ENCODE results near the gene C21orf58.

The C21orf58 gene

DNA sequence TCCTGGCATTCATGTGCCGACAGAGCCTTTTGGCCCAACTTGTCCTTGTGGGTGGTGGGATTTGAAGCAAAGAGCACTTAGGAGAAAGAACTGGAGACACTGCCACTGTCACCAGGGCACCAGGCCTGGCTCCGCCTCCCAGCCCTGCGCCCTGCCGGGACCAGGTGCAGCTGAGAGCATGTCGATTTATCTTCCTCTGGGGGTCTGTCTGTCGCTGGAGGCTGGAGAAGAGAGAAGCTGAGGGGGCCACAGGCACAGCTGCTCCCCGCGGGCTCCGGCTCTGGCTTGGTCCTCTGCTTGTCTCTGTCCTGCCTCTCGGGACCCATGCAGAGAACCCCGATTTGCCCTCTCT, 28.5 kb upstream of the C21orf58 start:
- DNase-seq, result no peak

- DNase-seq, result no peak
Observed at GRCh38 chr21:46351476-46352163, 27.9 kb upstream of the C21orf58 start.

GRCh38 chr21:46350981-46351380, 27.3 kb upstream of the C21orf58 start:
- no peak for DNase-seq

DNA sequence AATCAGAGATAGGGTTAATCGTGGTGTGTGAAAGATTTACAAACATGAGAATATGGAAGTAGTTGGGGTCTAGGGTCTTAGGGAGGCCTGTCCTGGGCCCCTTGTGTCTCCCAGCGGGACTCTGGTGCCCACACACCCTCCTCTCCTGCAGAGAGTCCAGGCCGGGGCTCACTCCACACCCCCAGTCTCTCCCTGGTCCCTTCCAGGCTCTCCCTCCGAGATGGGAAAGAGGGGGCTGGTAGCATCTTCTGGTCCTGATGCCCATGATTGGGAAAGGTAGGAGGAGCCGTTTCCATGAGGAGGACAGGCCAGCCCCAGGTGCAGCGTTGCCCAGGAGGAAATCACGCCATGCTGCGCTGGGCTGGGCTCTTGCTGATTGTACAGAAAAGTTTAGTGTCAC, 26.9 kb upstream of the C21orf58 start:
- no peak for DNase-seq

GRCh38 chr21:46349134-46349760, 25.6 kb upstream of the C21orf58 start:
- DNase-seq, result no peak

- no peak for DNase-seq
Observed at GRCh38 chr21:46347791-46348381, 24.2 kb upstream of the C21orf58 start.

DNA sequence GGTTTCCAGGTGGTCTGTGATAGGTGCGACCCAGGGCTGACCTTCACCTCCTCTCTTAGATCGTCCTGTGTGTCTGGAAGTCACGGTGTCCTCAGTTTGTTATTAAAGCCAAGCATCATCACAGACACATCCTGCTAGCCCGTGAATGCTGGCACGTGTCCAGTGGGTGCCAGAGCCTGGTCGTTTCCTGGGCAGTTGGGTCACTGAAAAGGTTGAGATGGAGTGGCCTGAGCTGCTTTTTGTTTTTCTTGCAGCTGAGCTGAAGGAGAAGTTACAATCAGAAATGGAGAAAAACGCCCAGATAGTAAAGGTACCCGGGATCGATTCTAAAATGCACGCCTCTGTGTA, 23.5 kb upstream of the C21orf58 start:
- no peak for DNase-seq

- no peak for DNase-seq
Observed at GRCh38 chr21:46346296-46347202, 22.9 kb upstream of the C21orf58 start.

DNA sequence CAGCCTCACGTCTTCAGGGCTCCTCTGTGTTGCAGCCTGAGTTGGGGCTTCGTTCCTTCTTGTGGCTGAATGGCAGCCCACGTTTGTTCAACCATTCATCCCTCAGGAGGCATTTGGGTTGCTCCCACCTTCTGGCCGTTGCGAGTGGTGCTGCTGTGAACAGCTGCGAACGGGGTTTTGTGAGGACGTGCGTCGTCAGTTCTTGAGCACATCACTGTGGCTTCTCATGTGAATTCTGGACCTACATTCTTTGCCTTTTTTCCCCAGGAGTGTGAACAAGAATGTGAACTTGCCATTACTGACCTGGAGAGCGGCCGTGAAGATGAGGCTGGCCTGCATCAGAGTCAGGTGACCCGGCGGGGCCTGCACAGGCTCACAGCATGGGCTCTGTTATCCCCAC, 22.2 kb upstream of the C21orf58 start:
- no peak for DNase-seq

- DNase-seq, result no peak
Observed at GRCh38 chr21:46344219-46344915, 20.7 kb upstream of the C21orf58 start.

- no peak for DNase-seq
Observed at GRCh38 chr21:46340998-46341397, 17.3 kb upstream of the C21orf58 start.

DNA sequence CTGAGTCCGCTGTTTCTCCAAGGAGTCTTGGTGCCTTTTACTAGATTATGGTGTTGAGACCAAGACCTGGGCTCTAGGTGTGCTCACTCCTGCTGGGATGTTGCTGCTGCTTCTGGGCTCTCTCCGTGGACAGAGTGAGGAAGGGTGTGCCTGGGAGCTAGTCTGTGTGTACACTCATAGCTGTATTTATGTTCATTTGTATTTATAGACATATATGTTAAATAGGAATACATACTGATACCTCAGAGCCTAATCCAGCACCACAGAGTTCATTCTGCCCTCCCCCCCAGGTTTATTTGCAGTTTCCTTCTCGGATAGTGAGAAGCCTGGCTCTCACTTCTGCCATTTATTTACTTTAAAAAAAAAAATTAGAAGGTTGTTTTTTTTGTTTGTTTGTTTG, 12.9 kb upstream of the C21orf58 start:
- DNase-seq, result no peak

- DNase-seq, result no peak
Observed at GRCh38 chr21:46334351-46335140, 10.9 kb upstream of the C21orf58 start.

DNA sequence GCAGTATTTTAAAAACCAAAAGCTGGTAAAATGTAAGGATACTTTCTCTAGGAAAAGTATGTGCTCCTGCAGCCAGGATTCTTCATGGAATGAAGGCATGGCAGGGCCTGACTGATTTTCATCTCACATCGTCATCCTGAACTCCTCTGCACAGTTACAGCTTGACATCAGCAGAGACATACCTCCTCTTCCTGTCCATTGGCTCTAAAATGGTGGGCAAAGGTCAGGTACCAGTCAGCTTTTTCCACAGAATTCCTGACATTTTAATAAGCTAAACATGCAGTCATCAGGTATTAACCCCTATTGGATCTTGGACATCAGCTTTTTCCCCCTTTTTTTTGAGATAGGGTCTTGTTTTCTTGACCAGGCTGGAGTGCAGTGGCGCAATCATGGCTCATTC, 6.1 kb upstream of the C21orf58 start:
- DNase-seq, result no peak

DNA sequence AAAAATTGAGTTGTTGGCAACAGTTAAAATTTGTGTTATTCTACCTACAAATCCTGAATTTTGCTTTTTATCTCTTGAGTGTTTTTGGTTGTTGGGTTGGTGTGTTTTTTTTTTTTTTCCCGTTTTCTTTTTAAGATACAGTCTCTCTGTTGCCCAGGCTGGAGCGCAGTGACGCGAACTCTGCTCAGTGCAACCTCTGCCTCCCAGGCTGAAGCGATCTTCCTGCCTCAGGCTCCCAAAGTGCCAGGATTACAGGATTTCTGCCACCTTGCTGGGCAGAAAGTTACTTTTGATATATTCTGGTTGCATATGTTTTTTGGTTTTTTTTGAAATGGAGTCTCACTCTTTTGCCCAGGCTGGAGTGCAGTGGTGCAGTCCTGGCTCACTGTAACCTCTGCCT, 4.5 kb upstream of the C21orf58 start:
- no peak for DNase-seq

DNA sequence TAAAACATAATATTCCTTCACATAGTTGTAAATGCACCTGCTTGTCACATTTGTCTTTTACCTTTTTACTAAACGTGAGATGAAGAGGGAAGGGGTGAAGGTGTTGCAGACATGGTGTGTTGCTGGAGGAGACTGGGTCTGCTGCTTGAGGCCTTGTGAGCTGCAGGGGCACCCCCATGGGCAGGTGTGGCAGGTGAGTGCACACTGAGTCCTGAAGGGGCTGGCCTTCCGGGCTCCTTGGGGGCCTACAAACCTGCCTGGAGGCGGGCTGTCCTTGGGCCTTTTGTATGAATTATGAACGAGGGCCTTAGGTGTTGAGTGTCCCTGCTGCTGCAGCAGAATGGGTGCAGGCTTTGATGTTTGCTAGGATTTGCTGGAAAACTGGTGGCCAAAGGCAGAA, 4.0 kb upstream of the C21orf58 start:
- no peak for DNase-seq

DNA sequence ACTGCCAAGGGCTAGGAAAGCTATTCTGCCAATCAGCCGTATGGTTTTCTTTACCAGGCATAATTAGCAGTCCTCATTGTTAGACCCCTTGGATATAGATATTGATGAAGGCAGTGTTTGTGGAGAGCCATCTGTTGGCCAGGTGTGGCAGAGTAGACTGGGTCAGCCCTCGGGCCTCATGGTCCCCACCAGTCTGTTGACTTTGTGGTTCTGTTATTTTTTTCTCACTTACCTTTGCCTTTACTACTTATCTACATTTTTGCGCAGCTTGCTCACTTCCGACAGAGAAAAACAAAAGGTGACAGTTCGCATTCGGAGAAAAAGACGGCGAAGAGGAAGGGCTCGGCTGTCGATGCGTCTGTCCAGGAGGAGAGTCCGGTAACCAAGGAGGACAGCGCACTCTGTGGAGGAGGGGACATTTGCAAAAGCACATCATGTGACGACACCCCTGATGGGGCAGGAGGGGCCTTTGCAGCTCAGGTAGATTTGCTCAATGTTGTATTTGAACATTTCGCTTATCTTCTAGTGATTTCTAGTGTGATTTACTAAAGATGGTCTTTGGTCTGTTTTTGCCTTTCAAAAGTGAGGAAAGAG, 2.5 kb upstream of the C21orf58 start:
- DNase-seq, result no peak

DNA sequence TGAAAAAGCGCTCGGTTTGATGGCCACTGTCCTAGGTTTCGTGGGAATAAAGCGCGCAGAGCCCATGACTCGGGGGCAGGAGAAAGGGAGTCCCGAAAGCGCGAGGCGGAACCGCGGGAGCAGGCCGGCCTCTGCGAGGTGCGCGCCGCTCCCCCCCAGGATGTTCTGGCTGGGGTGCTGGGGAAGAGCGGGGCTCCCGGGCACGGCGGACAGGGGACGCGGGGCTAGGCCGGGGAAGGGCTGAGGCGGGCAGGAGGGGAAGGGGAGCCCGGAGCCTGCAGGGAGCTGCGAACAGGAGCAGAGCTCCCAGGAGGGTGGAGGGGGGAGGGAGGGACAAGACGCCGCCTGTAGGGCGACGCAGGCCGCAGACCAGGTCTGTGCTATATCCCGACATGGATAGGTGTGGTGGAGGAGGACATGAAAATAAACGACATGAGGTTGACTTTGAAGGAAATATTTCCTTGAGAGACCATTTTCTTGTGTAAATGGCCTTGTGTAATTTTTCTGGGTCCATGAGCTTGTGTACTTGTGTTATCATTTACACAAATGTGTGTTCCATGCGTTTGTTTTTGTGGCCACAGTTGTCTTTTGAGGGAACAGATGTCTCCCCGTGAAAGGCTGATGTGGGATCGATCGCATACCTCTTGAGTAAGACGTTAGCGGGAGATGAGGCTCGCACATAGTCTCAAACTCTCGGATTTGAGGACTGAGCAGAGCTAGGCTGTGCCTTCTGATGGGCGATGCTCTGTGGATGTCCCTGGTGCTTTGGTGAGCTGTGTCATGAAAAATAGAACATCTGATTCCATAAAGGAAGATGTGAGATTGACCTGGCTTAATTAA, 1.6 kb upstream of the C21orf58 start:
- no peak for DNase-seq

DNA sequence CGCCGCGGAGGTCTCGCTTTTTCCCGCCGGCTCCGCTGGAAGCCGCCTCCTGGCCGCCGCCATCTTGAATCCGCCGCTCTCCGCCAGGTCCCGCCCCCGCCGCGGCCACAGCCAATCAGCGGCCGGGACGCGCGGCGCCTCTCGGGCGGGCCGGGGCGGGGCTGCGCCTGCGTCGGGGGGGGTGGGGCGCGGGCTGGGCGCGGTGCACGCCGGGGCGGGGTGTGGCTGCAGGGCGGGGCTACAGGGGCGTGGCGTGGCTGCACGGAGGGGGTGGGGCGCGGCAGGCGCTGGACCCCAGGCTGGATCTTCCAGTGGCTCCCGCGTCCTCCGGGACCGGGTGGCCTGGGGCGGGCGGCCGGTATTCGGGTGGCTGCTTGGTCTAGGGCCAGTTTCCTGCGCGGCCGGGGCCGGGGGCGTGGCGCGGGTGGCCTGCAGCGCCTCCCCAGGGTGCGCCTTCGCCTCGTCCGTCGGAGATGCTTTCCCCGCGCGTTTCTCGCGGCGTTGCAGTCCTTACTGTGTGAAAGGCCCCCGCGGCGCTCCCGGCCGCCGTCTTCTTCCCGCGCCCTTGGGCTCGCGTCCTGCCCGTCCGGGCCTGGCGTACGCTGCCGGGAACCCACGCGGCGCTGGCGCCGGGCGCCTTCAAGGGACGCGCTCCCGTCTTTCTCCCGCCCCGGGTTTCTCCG, 861 bp upstream of the C21orf58 start:
- DNase-seq, result no peak

GRCh38 chr21:46323227-46323709, 402 bp downstream of the C21orf58 start:
- DNase-seq, result no peak
